ELR (cell line): Measurements from ENCODE around the gene GOLGA5.
A peak's percentile ranks its signal among the peaks of the same experiment; 100 is the strongest.

Source experiments
- DNase-seq: peaks from one replicate; pipeline ENCODE4 v3.0.0-alpha.2; 2015; ENCODE audit warnings: low read depth

GOLGA5 gene

DNA sequence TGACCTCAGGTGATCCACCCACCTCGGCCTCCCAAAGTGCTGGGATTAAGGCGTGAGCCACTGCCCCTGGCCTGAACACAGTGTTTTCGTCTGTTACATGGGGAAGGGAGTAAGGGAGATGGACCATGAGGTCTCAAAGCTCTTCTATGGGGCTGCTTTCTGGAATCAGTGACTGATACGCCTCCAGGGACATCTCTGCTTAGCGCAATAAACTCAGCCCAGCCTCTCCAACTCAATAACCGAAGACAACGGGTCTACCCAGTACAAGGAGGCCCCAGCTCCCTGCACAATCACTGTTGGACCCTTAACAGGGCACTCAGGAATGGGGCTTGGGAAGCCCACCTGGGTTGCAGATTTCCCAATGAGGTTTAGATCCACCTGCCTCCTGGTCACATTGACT lies 86.2 kb downstream of the GOLGA5 start:
- DNase-seq: no peak

DNA sequence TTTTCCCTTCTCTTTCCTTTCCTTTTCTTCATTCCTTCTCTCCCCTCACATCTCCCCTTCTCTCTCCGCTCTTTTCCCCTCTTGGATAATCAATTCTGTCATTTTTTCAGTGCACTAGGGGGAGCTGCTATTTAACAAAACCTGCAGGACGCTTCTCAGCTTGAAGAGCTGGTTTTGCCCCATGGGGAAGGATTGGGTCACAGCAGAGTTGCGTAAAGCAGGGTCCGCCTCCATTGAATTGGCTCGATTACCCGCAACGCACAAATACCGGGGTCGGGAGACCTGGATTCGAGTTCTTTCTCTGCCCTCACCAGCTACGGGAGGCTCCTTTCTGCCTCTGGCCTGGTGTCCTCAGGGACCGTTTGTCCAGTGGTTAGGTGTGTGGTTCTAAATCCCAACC lies 86.7 kb downstream of the GOLGA5 start:
- DNase-seq: peak; percentile 32

DNA sequence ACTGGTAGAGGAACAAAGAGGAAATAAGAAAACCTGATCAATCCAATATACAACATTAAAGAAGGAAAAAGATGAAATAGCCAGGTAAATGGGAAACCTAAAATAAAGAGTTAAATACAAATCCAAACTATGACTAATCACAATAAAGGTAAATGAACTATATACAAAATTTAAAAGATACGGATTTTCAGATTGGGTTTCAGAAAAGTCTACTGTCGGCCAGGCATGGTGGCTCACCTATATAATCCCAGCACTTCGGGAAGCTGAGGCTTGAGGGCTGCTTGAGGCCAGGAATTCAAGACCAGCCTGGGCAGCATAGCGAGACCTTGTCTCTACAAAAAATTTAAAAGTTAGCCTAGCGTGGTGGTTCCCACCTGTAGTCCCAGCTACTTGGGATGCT lies 89.0 kb downstream of the GOLGA5 start:
- DNase-seq: no peak

DNA sequence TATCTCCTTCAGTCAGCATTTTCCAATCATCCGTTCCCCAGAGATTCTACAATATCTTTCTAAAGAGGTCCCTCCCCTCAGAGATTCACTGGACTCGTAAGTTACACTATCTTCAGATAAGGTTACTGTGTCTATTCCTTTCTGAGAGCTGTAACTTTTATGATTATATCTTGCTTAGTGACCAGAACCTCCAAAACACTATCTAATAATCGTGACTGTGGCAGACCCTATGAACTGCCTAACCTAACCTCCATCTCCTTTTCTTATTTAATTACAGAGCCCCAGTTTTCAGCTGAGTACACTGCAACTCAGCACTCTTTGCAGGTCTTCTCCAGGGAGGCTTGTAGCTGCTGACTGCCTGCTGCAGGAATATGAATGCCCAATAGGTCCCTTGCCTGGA lies 90.3 kb downstream of the GOLGA5 start:
- no peak for DNase-seq

DNA sequence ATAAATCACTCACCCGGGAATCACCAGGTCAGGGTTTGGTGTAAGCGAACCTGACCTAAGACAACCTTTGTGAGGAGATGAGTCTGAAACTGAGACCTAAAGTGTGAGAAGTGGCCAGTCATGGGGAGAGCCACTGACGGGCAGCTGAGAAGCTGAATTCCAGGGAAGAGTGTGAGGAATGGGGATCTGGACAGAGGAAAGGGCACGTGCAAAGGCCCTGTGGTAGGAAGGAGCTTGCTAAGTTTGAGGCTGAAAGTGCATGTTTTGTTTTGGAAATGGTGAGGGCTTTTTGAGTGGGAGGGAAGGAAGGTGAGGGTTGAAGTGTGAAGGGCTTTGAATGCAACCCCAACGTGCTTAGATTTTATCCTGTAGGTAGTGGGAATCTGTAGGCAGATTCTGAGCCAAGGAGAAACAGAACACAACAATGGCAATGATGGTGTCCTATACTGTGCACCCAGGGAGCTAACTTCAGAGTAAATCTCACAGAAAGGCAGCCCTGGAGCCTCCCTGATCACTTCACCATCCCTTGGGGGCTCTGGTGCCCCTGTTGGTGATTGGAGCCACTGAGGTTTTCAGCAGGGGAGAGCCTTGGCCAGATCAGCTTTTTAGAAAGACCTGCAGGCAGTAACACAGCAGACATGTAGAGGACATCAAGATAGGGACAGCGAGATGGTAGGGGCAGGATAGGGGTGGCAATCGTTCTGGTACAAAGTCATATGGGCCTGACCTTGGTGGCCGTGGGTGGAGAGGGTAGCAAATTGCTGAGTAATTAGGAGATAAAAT lies 91.4 kb downstream of the GOLGA5 start:
- DNase-seq: no peak

DNA sequence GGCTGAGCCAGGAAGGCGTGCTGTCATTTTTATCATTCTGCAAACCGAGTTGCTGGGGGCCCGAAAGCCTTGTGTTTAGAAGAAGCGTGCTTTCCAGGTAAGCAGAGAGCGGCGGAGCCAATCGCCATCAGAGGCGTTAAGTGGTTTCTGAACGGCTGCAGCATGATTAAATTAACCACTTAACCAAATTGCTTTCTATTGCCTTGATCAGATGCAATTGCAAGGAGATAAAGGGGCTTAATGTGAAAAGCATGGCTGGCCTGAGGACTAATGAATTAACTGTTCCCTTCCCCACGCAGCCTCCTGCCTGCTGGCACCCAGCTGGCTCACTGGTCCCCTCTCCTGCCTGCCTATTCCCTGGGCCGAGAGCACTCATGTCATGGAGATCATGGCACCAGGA lies 92.2 kb downstream of the GOLGA5 start:
- no peak for DNase-seq

DNA sequence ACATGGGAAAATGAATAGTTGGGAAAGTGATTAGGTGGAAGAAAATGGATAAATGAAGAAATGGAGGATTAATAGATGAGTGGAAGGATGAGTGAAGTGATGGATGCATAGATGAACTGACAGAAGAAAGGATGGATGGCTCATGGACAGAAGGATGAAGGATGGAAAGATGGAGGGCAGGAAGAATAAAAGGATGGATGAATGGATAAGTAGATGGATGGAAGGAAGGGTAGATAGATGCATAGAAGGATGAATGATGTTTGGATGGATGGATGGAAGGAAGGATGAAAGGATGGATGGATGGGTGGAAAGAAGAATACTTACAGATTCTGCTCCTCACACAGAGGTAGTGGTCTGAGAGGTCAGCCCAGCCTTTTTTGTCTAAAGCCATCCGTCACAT lies 93.1 kb downstream of the GOLGA5 start:
- no peak for DNase-seq

DNA sequence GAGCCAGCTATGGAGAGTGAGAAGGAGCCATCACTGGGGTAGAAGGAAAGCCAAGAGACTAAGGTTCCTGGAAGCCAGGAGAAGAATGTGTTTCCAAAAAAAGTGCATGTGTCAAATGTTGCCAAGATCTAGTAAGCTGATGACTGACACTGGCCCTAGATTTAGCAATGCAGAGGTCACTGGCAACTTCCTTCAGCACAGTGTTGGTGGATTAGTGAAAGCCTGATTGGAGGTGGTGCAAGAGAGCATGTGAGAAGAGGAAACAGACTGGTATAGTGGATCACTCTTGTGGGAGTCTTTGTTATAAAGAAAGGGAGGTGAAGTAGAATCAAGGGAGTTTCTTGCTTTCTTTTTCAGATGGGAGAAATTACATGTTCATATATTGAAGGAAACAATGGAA lies 94.8 kb downstream of the GOLGA5 start:
- no peak for DNase-seq
